NCI-H1694 treated with DMSO at 0.1 percent for 48 hours (cell line): ENCODE results near the gene RNF17.
A peak's percentile ranks its signal among the peaks of the same experiment; 100 is the strongest.

ENCODE experiments used
- DNase-seq: peaks from one replicate; lab custom pipeline; 2025; lab: John Stamatoyannopoulos, UW

Gene RNF17

DNA sequence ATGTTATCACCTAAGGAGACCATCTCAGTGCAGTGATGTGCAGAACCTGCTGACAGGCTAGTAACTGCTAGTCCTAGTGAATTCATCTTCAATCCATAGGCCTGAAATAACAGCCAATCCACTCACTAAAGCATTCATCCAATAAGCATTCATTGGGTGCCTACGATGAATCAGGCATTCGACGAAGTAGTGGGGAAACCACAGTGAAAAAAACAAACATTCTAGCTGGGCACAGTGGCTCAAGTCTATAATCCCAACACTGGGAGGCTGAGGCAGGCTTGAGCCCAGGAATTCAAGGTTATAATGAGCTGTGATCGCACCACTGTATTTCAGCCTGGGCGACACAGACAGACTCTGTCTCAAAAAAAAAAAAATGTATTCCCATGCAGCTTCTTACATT is 135.6 kb downstream of the RNF17 start:
- DNase-seq = no peak

DNA sequence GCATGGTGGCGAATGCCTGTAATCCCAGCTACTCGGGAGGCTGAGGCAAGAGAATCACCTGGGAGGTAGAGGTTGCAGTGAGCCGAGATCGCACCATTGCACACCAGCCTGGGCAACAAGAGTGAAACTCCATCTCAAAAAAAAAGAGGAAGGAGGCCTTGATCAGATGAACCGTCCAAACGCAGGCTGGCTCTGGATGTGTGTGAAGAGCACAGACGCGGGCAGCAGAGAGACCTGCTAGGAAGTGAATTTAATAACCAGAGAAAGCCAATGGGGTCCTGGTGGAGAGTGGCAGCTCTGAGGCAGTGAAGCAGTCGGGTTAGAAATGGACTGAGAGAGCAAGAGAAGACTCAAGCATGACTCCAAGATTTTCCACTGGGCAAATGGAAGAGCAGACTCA is 136.5 kb downstream of the RNF17 start:
- no peak for DNase-seq

GRCh38 chr13:24905242-24905641 is 141.3 kb downstream of the RNF17 start:
- no peak for DNase-seq

DNA sequence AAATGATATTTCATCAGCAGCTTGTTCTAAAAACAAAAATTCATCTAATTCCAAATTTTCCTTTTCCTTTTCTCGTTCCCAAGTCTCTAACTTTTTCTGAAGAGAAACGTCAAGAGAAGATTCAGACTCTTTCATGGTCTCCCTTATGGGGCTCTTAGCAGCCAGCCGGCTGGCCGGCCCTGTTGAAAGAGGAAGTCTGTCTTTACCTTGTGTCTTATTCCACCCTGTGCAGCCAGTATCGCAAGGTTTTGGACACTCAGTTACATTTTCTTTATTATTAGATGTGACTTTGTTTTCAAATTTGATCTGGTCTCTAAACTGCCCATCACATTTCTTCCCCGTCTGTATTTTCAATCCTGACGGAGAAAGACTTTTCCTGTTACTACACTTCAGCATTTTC is 142.3 kb downstream of the RNF17 start:
- DNase-seq = no peak

DNA sequence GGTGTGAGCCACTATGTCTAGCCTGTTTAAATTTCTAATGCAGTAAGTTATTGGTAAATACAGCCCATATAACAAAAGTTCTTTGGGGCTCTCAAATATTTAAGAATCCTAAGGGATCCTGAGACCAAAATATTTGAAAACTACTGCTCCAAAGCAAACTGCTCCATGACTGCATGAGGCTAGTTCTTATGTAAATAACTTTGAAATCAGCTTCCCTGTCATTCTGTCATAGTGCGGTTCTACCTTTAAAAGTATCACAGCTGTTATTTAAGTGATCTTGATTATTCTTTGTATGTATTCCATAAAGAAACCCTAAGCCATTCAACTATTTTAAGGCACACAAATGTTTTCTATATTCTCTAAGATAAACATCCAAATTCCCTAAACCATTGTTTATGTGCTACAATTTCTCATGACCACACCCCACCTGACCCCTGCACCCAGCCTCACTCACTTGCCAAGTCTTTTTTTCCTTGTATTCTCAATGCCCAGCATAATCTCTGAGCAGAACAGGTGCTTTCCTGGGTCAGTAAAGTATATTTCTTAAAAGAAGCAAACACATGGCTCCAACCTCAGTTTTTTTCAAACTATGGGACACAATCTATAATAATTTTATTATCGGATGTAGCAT is 146.6 kb downstream of the RNF17 start:
- no peak for DNase-seq

- no peak for DNase-seq
Measured at GRCh38 chr13:24911133-24911908, 147.4 kb downstream of the RNF17 start.

DNA sequence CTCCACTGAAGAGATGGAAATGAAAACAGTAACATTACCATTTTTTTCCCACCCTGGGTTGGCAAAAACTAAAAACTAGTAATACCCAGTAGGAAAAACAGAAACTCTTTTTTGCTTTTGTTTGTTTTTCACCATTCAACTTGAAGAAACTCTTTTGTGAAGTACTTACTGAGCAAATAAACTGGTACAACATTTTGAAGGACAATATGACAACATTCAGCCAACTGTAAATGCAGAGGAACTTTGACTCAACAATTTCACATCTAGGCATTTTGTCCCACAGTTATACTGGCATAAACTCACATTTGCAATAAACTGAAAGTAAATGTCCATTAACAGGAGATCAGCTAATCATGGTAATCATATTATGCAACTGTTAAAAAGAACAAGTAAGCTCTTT is 152.5 kb downstream of the RNF17 start:
- DNase-seq = no peak

GRCh38 chr13:24921003-24921402 is 157.0 kb downstream of the RNF17 start:
- DNase-seq = no peak

DNA sequence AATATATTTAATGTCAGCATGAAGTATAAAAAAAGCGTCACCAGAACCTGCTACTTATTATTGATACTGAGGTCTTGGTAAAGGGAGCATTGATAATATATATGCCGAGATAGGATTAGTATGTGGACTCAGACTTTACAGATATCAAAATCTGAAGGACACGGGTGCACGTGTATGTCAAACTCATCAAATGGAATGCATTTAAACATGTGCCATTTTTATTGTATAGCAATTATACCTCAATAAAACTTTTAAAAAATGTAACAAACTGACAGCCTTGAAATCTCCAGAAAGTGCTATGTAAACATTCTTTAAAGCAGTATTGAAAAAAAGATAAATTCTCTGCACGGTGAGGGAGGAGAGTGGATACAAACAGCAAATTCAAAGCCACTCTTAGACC is 157.9 kb downstream of the RNF17 start:
- DNase-seq = no peak

- DNase-seq = no peak
Measured at GRCh38 chr13:24922387-24922744, 158.4 kb downstream of the RNF17 start.

DNA sequence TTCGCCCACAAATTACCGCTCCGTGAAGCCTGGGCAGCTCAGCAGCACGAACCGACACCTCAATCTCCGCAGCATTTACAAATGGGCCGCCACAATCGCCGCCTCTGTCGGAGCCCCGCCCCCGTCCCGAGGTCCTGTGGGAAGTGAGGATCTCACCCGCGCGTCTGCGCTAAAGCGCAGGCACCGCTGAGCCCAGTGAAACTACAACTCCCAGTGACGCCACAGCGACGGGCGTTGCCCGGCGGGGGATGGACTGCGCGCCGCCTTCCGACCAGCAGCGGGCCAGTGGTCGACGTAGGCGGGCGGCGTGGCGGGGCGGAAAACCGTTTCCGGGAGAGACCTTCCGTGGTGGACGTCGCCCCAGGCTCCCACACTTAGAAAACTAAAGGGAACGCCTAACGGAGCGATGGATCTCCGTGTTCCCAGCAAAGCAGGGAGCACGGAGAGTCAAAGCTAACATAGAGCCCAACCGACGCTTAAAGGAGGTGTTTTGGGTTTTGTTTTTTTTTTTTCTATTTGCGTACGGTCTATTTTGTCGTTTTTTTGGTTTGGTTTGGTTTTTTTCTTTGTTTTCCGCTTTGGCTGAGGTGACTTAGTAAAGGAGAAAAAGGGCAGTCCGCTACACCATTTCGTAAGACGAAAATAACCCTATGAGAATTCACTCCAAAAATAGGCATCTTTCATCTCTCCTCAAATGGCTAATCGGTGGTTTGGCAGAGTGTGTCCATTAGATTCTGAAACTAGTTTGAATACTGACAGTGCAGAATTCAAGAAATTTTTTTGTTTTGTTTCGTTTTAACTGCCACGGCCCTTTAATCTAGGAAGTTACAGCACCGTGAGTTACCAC is 159.0 kb downstream of the RNF17 start:
- DNase-seq = peak; percentile 79

GRCh38 chr13:24925318-24926231 is 161.6 kb downstream of the RNF17 start:
- DNase-seq = no peak

- no peak for DNase-seq
Measured at GRCh38 chr13:24927810-24928404, 163.9 kb downstream of the RNF17 start.

- no peak for DNase-seq
Measured at GRCh38 chr13:24929196-24929595, 165.2 kb downstream of the RNF17 start.
